LoVo (cell line): ENCODE measurements around the gene FGF14.

Experiments used
- DNase-seq: peaks from one replicate; pipeline ENCODE4 v3.0.0-alpha.2; 2016; ENCODE audit warnings: low spot score

The FGF14 gene

DNA sequence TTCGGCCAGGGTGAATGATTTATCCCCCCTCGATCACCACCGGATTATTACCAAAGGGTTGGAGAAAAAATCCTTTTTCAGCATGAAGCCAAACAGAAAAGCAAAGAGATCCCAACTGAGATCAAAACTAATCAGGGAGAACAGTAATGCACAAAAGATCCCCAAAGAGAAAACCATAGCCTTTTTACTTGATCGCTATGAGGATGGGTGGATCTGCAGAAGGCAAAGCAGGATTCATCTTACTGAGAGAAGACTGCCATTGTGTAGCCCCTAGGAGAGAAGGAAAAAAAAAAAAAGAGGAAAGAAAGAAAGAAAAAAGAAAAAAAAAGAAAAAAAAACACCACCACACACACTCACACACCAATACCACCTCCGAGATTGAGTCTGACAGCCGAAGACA lies at the start of gene FGF14:
Gene FGF14 (minus strand): TSS at position 283 of the 400 bp plus-strand sequence.
- DNase-seq = no peak

DNA sequence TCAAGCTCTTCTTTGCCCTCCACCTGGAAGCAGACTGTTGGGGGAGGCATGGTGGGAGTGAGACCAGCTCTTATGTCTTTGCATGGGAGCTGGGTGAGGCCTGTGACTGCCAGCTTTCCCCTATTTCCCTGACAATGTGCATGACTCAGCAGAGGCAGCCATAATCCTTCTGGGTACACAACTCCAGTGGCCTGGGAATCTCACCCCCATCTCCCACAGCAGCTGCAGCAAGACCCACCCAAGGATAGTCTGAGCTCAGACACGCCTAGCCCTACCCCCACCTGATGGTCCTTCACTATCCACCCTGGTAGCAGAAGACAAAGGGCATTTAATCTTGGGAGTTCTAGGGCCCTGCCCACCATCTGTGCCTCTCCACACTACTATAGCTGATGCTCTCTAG lies 41.4 kb upstream of the FGF14 start:
- no peak for DNase-seq

- DNase-seq = no peak
These were observed 39.2 kb upstream of the FGF14 start for GRCh38 chr13:102441085-102441484.

DNA sequence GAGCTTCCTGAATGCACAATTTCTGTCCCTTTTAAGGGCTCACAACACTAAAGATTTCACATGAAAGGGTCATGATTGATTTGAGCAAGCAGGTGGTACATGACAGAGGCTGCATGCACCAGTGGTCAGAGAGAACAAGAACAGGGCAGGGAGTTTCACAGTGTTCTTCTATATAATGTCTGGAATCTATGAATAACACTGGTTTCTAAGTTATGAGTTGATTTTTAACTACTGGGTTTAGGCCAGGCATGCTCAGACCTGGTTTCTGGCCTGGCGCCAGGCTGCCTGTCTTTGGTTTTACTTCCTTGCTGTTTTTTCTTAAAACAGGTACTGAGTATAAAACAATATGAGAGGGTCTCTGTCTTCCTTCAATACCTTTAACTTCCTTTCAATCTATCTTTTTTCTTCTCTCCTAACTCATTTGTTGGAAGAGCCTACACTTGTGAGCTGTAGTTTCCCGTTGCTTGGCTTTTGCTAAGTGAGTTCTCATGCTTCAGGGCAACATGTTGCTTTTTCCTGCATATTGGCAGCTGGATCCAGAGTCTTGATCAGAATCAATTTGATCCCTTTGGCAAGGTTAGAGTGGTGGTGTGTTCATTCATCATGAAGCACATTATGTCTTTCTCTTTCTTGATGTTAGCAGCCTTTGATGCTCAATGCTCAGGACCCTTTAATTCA lies 38.5 kb upstream of the FGF14 start:
- peak; percentile 19 for DNase-seq

DNA sequence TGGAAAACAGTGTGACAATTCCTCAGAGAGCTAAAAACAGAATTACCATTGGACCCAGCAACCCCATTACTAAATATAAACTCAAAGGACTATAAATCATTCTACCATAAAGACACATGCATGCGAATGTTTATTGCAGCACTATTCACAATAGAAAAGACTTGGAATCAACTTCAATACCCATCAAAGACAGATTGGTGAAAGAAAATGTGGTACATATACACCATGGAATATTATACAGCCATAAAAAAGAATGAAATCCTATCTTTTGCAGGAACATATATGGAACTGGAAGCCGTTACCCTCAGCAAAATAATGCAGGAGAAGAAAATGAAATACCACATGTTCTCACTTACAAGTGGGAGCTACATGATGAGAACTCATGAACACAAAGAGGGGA lies 20.8 kb upstream of the FGF14 start:
- DNase-seq = no peak

DNA sequence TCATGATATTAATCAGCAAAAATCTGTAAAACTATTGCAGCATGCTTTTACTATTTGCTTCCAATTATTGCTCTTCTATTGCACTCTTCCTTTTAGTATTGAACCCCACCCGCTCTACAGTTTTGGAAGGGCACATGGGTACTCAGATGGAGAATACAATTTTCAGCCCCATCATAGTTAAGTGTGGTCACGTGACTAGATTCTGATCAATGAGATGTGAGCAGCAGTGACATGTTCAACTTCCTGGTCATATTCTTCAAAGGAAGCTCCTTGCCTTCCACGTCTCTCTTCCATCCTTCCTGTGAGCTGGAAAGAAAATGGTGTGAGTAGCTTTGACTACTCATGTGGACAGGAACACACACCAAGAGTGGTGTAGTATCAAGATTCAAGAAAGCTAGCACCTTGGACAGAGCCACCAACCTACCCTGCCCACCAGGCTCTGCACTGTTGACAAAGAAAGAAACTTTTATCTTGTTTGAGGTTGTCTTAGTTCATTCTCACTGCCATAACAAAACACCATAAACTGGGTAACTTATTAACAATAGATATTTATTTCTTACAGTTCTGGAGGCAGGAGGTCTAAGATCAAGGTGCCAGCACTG lies 3.8 kb upstream of the FGF14 start:
- DNase-seq = no peak

DNA sequence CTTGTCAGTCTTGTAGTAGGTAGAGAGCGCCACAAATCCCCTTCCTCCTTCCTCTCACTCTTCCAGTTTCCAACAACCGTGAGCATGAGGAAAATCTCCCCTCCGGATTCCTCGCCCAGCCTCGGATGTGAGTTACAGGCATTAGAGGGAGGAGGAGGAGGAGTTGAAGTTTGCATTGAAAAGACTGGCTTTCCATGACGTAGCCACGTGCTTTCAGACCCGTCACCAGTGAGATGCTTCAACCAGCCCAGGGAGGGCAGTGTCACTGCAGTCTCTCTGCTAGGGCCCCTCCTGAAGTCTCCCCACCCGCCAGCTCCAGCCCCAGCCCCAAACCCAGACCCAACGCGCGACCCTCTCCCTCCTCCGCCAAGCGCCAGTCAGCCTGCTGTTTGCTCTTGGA lies 442 bp upstream of the FGF14 start:
- no peak for DNase-seq

- no peak for DNase-seq
These were observed 583 bp downstream of the FGF14 start for GRCh38 chr13:102401265-102401664.

GRCh38 chr13:102400675-102401145 lies 1.1 kb downstream of the FGF14 start:
- DNase-seq = no peak

GRCh38 chr13:102399791-102400674 lies 1.8 kb downstream of the FGF14 start:
- DNase-seq = no peak

DNA sequence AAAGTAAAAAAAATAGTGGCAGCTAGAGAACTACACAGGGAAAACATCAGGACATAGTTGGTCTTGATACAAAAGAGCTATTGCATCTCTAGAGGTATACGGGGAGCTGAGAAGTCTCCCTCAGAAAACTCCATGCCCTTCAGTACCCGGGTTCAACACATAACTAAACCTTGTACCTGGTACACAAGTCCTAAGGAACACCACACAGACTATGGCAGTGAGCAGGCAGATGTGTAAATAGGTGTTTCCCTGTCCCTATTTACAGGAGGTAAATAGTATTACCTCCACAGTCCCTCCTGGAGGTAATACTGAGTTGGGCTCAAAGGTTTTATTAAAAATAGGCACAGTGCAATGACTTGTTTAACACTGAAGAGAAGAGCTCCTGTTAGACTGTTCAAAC lies 5.9 kb downstream of the FGF14 start:
- DNase-seq = no peak

DNA sequence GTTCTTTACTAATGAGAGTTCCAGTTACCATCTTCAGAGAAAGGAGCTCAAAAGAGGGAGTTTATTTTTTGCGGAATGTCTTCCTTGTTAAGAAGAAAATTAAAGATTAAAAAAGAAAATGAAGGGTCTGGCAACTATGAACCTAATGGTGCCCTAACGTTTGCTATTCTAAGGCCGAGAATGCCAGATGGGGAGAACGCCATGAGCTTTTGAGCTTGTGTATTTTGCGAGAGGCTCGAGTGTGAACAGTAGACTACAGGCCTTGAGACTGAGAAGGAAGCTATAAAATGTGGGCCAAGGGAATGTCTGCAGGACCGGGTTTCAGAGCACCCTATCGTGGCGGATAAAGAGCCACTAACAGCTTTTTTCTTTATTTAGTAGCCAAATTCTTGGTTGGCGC lies 6.7 kb downstream of the FGF14 start:
- DNase-seq = no peak

DNA sequence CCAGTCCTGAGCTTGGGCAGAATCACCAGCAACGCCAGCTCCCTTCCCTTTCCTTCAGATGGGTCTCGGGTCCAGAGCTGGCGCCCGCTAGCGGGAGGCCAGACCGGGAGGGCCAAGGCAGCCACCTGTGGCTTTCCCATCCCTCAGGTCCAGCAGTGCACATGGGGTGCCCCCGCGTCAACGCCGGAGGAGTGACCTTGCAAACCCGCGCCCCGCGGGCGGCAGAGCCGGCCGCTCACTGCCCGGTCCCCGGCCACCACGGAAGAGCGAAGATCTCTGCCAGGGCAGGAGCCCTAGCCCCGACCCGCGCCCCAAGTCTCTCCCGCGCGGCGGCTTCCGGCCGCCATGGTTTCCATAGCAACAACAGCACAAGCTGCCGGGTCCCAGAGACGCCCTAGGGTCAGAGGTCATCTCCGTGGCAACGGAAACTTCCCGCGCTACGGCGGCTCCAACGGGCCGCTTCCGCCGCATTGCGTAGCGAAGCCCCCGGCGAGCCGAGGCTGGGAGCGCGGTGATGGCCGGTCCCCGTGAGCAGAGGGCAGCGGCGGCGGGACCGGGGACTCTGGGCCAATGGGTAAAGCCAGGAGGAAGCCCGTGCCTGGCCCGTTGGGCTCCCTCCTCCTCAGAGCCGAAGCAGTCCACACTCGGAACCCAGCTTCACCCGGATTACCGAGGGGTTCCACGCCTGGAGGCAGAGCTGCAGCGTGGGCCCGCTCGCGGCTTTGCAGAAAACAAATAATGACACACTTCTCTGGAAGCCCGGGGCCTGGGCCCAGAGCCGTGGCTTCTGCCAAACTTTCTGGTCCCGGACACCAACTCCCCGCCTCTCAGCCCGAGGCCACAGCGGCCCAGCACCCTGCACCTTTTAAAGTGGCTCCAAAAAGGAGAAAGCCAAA lies 7.4 kb downstream of the FGF14 start:
- DNase-seq = no peak

- no peak for DNase-seq
These were observed 9.2 kb downstream of the FGF14 start for GRCh38 chr13:102392481-102393209.

- no peak for DNase-seq
These were observed 15.4 kb downstream of the FGF14 start for GRCh38 chr13:102386461-102386860.

GRCh38 chr13:102380012-102380411 lies 21.8 kb downstream of the FGF14 start:
- DNase-seq = no peak

- DNase-seq = no peak
These were observed 25.5 kb downstream of the FGF14 start for GRCh38 chr13:102376318-102376717.

GRCh38 chr13:102374726-102375125 lies 27.1 kb downstream of the FGF14 start:
- no peak for DNase-seq

GRCh38 chr13:102374233-102374632 lies 27.6 kb downstream of the FGF14 start:
- DNase-seq = no peak

- no peak for DNase-seq
These were observed 28.6 kb downstream of the FGF14 start for GRCh38 chr13:102373221-102373620.

GRCh38 chr13:102369302-102369701 lies 32.5 kb downstream of the FGF14 start:
- no peak for DNase-seq
